ENCODE data around the gene RBM5.

Gene RBM5

GRCh38 chr3:50168388-50168787, 79.7 kb downstream of the RBM5 start:
- no peak overlapping the region for H3K9ac ChIP-seq (ENCODE audit: low read depth, low read length, poor library complexity, severe bottlenecking)
- H3F3A ChIP-seq (ENCODE audit: low read depth): no peaks in the 10 kb centered on the region
- peaks cover 11% of the 10 kb centered on the region for H3K4me1 ChIP-seq (ENCODE audit: insufficient read depth, low read length, poor library complexity, severe bottlenecking)
- H3K27me3 ChIP-seq (ENCODE audit: insufficient read depth, low read length, poor library complexity, severe bottlenecking): no peaks in the 10 kb centered on the region
- TF ChIP-seq EZH2phosphoT487 (IDR thresholded peaks at IDR 0.05; ENCODE audit: borderline replicate concordance) (no peak), CTCF (conservative IDR thresholded peaks at IDR 0.05; ENCODE audit: low read length) (no peak)
- H2AFZ ChIP-seq (ENCODE audit: low read length): no peak overlapping the region
- H3K9me3 ChIP-seq (ENCODE audit: insufficient read depth, low read depth, low read length): no peaks in the 10 kb centered on the region
- H4K20me1 ChIP-seq (ENCODE audit: insufficient read depth, low read length, poor library complexity, severe bottlenecking): no peaks in the 10 kb centered on the region
- H3K9me2 ChIP-seq (replicated peaks; ENCODE audit: low read depth, low read length): no peaks in the 10 kb centered on the region
- H3K79me2 ChIP-seq (ENCODE audit: insufficient read depth, low read length): no peaks in the 10 kb centered on the region
- H3K4me3 ChIP-seq (ENCODE audit: low read length, poor library complexity, severe bottlenecking): no peak overlapping the region
- no peak overlapping the region for H3K4me2 ChIP-seq (ENCODE audit: low read depth, low read length, poor library complexity, severe bottlenecking)
- no peaks in the 10 kb centered on the region for H3K36me3 ChIP-seq (ENCODE audit: insufficient read depth, low read length)

Measured in Loucy (cell line).